ENCODE measurements around the gene NUP153. TPM values are rescaled to one million over a fixed set of nuclear protein-coding genes. Genes with fewer than 3 reads are reported as not detected.
A peak's percentile ranks its signal among the peaks of the same experiment; 100 is the strongest.
"Not testable (repeated sequence)": the region's sequence is repeated elsewhere in the genome, so short reads cannot be mapped to it uniquely, and the experiment has no call there.

The NUP153 gene
- polyA plus RNA-seq, 1 donor: 27.8 TPM

- peak; percentile 65 for DNase-seq
Observed at GRCh38 chr6:17600527-17601385, 106.0 kb downstream of the NUP153 start.

GRCh38 chr6:17599877-17600526, 106.7 kb downstream of the NUP153 start, which contains the start of gene FAM8A1:
Gene FAM8A1 (plus strand): TSS chr6:17600302. CDS start chr6:17600410, 108 bp downstream.
- DNase-seq: peak; percentile 96

- DNase-seq: no peak
Observed at GRCh38 chr6:17596085-17596484, 110.6 kb downstream of the NUP153 start.

DNA sequence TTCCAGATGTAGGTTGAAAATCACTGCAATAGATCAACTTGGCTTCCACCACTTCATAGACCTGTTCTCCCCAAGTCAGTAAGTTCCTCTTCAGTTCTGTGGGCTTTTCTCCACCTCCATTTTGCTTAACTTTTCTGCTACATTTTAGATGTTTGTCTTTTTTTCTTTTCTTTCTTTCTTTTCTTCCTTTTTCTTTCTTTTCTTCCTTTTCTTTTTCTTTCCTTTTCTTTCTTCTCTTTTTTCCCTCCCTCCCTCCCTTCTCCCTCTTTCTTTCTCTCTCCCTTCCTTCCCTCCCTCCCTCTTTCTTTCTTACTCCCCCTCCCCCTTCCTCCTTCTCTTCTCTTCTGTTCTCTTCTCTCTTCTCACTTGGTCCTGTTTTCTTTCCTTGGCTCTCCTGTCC, 113.5 kb downstream of the NUP153 start:
- DNase-seq: no peak

GRCh38 chr6:17591287-17591686, 115.4 kb downstream of the NUP153 start:
- DNase-seq: no peak

- DNase-seq: no peak
Observed at GRCh38 chr6:17589406-17590096, 117.2 kb downstream of the NUP153 start.

- DNase-seq: no peak
Observed at GRCh38 chr6:17588011-17588410, 118.7 kb downstream of the NUP153 start.

- DNase-seq: not testable (repeated sequence)
Observed at GRCh38 chr6:17586623-17587022, 120.1 kb downstream of the NUP153 start.

- DNase-seq: no peak
Observed at GRCh38 chr6:17585766-17586490, 120.8 kb downstream of the NUP153 start.

DNA sequence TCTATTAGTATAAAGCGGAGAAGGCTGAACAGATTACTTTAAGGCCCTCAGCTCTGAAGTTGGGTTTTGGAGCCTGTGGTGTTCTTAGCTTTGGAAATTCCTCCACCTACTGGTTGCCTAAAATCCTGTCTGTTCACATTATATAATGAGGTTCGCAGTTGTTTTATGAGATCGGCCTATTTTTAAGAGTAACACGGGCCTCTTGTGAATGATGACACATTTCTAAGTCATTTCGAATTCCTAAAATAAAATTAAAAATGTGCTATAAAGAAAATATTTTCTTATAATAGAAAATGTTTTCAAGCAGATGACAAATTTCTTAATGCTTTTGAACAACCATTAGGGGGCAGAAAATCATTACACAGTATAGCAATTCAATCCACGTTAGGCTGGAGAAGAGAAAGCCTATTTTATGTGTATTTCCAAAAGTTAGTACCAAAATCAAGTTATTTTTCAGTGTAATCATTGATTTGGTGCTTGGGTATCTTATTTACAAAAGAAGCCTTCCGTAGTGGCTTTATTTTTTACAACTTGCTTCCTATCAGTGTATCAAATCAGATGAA, 122.4 kb downstream of the NUP153 start:
- DNase-seq: peak; percentile 70

GRCh38 chr6:17583811-17584210, 122.9 kb downstream of the NUP153 start:
- DNase-seq: no peak

DNA sequence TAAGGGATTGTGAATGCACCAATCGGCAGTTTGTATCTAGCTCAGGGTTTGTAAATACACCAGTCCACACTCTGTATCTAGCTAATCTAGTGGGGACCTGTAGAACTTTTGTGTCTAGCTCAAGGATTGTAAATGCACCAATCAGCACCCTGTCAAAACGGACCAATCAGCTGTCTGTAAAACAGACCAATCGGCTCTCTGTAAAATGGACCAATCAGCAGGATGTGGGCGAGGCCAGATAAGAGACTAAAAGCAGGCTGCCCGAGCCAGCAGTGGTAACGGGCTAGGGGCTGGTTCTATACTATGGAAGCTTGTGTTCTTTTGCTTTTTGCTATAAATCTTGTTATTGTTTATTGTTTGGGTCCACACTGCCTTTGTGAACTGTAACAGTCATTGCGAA, 125.4 kb downstream of the NUP153 start:
- DNase-seq: not testable (repeated sequence)

DNA sequence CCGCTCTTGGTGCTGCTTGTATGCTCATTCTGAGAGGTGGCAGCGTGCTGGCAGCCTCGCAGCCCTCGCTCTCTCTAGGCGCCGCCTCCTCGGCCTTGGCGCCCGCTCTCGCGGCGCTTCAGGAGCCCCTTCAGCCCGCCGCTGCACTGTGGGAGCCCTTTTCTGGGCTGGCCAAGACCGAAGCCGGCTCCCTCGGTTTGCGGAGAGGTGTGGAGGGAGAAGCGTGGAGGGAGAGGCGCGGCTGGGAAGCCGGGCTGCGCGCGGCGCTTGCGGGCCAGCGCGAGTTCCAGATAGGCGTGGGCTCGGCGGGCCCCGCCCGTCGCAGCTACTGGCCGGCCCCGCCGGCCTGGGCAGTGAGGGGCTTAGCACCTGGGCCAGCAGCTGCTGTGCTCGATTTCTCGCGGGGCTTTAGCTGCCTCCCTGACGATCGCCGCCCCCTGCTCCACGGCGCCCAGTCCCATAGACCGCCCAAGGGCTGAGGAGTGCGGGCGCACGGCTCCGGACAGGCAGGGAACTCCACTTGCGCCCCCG, 126.1 kb downstream of the NUP153 start:
- peak; percentile 53 for DNase-seq

DNA sequence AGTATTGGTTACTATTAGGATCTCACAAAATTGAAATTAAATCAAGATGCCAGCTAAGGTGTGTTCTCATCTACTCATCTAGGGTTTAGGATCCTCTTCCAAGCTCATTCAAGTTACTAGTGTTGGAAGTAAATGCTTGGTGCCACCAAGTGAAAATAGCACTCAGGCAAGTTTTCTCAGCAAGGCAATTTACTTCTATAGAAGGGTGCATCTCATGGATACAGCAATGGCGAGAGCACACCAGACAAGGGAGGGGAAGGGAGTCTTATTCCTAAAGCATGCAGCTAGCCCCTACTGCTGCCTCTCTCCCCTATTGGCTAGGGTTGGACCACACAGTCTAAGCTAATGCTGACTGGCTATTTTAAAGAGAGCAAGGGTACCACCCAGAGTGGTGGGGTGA, 129.7 kb downstream of the NUP153 start:
- DNase-seq: no peak

DNA sequence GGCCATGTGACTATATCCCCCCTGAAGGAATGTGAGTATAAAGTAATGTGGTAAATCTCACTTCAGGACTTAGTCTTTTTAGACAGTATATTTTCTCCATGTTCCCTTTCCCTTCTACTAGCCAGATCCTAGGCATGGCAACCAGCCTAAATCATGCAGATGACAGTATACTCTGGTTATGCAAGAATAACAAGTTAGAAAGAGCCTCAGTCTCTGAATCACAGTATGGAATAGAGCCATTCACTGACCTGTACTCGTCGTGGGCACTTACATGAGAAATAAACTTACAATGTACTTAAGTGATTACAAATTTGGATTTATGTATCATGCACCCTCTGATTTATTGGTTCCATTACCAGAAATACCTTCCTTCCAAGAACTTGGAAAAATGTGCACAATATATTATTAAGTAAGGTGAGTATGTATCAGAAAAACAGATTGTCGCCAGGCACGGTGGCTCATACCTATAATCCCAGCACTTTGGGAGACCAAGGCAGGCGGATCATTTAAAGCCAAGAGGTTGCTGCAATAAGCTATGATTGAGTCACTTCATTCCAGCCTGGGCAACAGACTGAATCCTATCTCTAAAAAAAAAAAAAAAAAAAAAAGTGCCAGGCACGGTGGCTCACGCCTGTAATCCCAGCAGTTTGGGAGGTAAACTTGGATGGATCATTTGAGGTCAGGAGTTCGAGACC, 131.7 kb downstream of the NUP153 start:
- DNase-seq: no peak

- no peak for DNase-seq
Observed at GRCh38 chr6:17565399-17565798, 141.3 kb downstream of the NUP153 start.

Other genes starting within 250 kb of the NUP153 start
- gene FAM8A1, start 106.6 kb downstream of the NUP153 start, polyA plus RNA-seq (ENCODE audit: insufficient read length): 25.5 TPM